Measurements from ENCODE around the gene RBCK1. TPM values are rescaled to one million over a fixed set of nuclear protein-coding genes. Genes with fewer than 3 reads are reported as not detected.

RBCK1 gene
- total and polyA plus RNA-seq, 9 of the 15 experiments (the other 6 are each of a cell fraction or from before 2014, with no cell fraction given): 5.9 to 59.3 (median 26.5) TPM

GRCh38 chr20:407133-407952 lies 756 bp upstream of the RBCK1 start (continued):
- TF ChIP-seq CEBPZ (IDR thresholded peaks at IDR 0.05; ENCODE audit: borderline replicate concordance, low read depth, low read length) (no peak), POLR2A (conservative IDR thresholded peaks at IDR 0.05) (peak; percentile 43; the same call in 1 of the 2 replicates), MAZ (CRISPR knock-in tag; conservative IDR thresholded peaks at IDR 0.05 in 1 of 2, IDR thresholded peaks at IDR 0.05 in 1 of 2) (peak in 1 of 2 experiments; percentile 23; a peak in 1 of 4 replicates), ZNF311 (CRISPR knock-in tag; IDR thresholded peaks at IDR 0.05) (no peak), SUPT5H (IDR thresholded peaks at IDR 0.05) (peak; percentile 40; the same call in 1 of the 2 replicates), POLR2AphosphoS2 (IDR thresholded peaks at IDR 0.05; ENCODE audit: low read length) (peak; percentile 45; the same call in 1 of the 2 replicates), GTF2A2 (tag; IDR thresholded peaks at IDR 0.05) (no peak), TAF15 (IDR thresholded peaks at IDR 0.05; ENCODE audit: low read depth, low read length) (no peak), OTX1 (CRISPR knock-in tag; IDR thresholded peaks at IDR 0.05) (no peak), MCM5 (IDR thresholded peaks at IDR 0.05; ENCODE audit: low read depth) (no peak), PRMT5 (CRISPR knock-in tag; IDR thresholded peaks at IDR 0.05) (no peak), DMBX1 (CRISPR knock-in tag; IDR thresholded peaks at IDR 0.05; ENCODE audit: borderline replicate concordance) (no peak), SMAD4 (CRISPR knock-in tag; conservative IDR thresholded peaks at IDR 0.05) (no peak; the same call in 1 of the 2 replicates), STAG1 (CRISPR knock-in tag; IDR thresholded peaks at IDR 0.05; ENCODE audit: borderline replicate concordance) (no peak), KDM4B (IDR thresholded peaks at IDR 0.05; ENCODE audit: borderline replicate concordance in 2 of 2, low read depth in 1 of 2) (no peak), NR4A1 (CRISPR knock-in tag; IDR thresholded peaks at IDR 0.05) (no peak), NR4A1 (tag; IDR thresholded peaks at IDR 0.05) (no peak), TEAD1 (CRISPR knock-in tag; IDR thresholded peaks at IDR 0.05) (no peak), SAFB (IDR thresholded peaks at IDR 0.05; ENCODE audit: borderline replicate concordance, low read depth, low read length) (no peak), MEF2D (tag; conservative IDR thresholded peaks at IDR 0.05; ENCODE audit: low read depth) (0 out of 2 replicates have a peak, but pooled peaks have one; percentile 18), EZH2 (IDR thresholded peaks at IDR 0.05; ENCODE audit: borderline replicate concordance, low read depth, low read length) (no peak), XRCC4 (IDR thresholded peaks at IDR 0.05; ENCODE audit: extremely low read depth, insufficient read depth, insufficient read length) (no peak), SMC3 (conservative IDR thresholded peaks at IDR 0.05; ENCODE audit: insufficient read depth, low read depth, low read length) (no peak), ZNF347 (CRISPR knock-in tag; IDR thresholded peaks at IDR 0.05; ENCODE audit: low read depth) (no peak), HCFC1 (IDR thresholded peaks at IDR 0.05; ENCODE audit: low read depth, low read length) (peak; percentile 47; the same call in 1 of the 2 replicates), EGR1 (conservative IDR thresholded peaks at IDR 0.05) (no peak), MTA2 (IDR thresholded peaks at IDR 0.05; ENCODE audit: low read depth) (no peak), SNAPC5 (CRISPR knock-in tag; IDR thresholded peaks at IDR 0.05) (no peak)
